Loucy (cell line): ENCODE results near the gene SMARCAL1.

Experiments used
- H2AFZ ChIP-seq: fragments of 200-600 bp; sonication (generic); 2 replicates; pipeline ENCODE4 v1.6.0; 2016; ENCODE audit warnings: antibody characterized with exemption, mild to moderate bottlenecking, low read length, moderate library complexity
- H3F3A ChIP-seq: fragments of 200-600 bp; 2 replicates; pipeline ENCODE4 v1.6.0; 2016; ENCODE audit warnings: antibody characterized with exemption, low read depth, mild to moderate bottlenecking
- H3K27me3 ChIP-seq: fragments of 200-600 bp; sonication (generic); 2 replicates; pipeline ENCODE4 v1.6.1; 2014; ENCODE audit warnings: low read length, mild to moderate bottlenecking; ENCODE audit not compliant: insufficient read depth, poor library complexity, severe bottlenecking
- H3K36me3 ChIP-seq: fragments of 200-600 bp; sonication (generic); 2 replicates; pipeline ENCODE4 v1.6.1; 2016; ENCODE audit warnings: low read length; ENCODE audit not compliant: insufficient read depth
- H3K4me1 ChIP-seq: fragments of 200-600 bp; sonication (generic); 2 replicates; pipeline ENCODE4 v1.5.1; 2014; ENCODE audit warnings: low read length, mild to moderate bottlenecking; ENCODE audit not compliant: insufficient read depth, poor library complexity, severe bottlenecking
- H3K4me2 ChIP-seq: fragments of 200-600 bp; sonication (generic); 2 replicates; pipeline ENCODE4 v1.6.0; 2014; ENCODE audit warnings: antibody characterized with exemption, low read length, low read depth, mild to moderate bottlenecking; ENCODE audit not compliant: poor library complexity, severe bottlenecking
- H3K4me3 ChIP-seq: fragments of 200-600 bp; sonication (generic); 2 replicates; pipeline ENCODE4 v1.5.1; 2014; ENCODE audit warnings: low read length, mild to moderate bottlenecking, mixed read lengths; ENCODE audit not compliant: poor library complexity, severe bottlenecking
- H3K79me2 ChIP-seq: fragments of 200-600 bp; sonication (generic); 2 replicates; pipeline ENCODE4 v1.6.1; 2014; ENCODE audit warnings: low read length; ENCODE audit not compliant: insufficient read depth
- H3K9ac ChIP-seq: fragments of 200-600 bp; sonication (generic); 2 replicates; pipeline ENCODE4 v1.6.0; 2014; ENCODE audit warnings: mild to moderate bottlenecking, low read depth, low read length, moderate library complexity; ENCODE audit not compliant: poor library complexity, severe bottlenecking
- H3K9me2 ChIP-seq: fragments of 200-600 bp; sonication (generic); replicated peaks from 2 replicates; pipeline ENCODE4 v1.6.1; 2016; ENCODE audit warnings: low read depth, low read length, mixed read lengths
- H3K9me3 ChIP-seq: fragments of 200-600 bp; sonication (generic); 2 replicates; pipeline ENCODE4 v1.6.1; 2014; ENCODE audit warnings: mild to moderate bottlenecking, antibody characterized with exemption, low read length, low read depth; ENCODE audit not compliant: insufficient read depth
- H4K20me1 ChIP-seq: fragments of 200-600 bp; sonication (generic); 2 replicates; pipeline ENCODE4 v1.6.0; 2014; ENCODE audit warnings: antibody characterized with exemption, low read length, mild to moderate bottlenecking; ENCODE audit not compliant: insufficient read depth, poor library complexity, severe bottlenecking
- CTCF ChIP-seq: fragments of 200-600 bp; sonication (generic); conservative IDR thresholded peaks from 2 replicates; pipeline ENCODE4 v1.5.1; 2014; ENCODE audit warnings: mild to moderate bottlenecking, antibody characterized with exemption, low read length
- EZH2phosphoT487 ChIP-seq: fragments of 200-600 bp; IDR thresholded peaks from 2 replicates; pipeline ENCODE4 v1.6.1; 2018; ENCODE audit warnings: antibody characterized with exemption, mild to moderate bottlenecking, moderate library complexity, borderline replicate concordance

Gene SMARCAL1

GRCh38 chr2:216507220-216508160, 95.2 kb downstream of the SMARCAL1 start:
- Histone ChIP-seq H3K79me2 (peaks cover 33% of the 10 kb centered on the region), H3K27me3 (no peaks in the 10 kb centered on the region), H3K4me2 (no peak overlapping the region), H3K4me1 (peaks cover 17% of the 10 kb centered on the region), H3K9me3 (no peaks in the 10 kb centered on the region), H3K9ac (no peak overlapping the region), H2AFZ (no peak overlapping the region), H3K36me3 (peaks cover 23% of the 10 kb centered on the region), H3K9me2 (no peaks in the 10 kb centered on the region), H3F3A (no peaks in the 10 kb centered on the region), H4K20me1 (peaks cover 30% of the 10 kb centered on the region), H3K4me3 (no peak overlapping the region)
- no peak for TF ChIP-seq CTCF
- no peak for TF ChIP-seq EZH2phosphoT487

- H3K4me1 ChIP-seq, result peaks cover 9% of the 10 kb centered on the region
- TF ChIP-seq CTCF (no peak), EZH2phosphoT487 (no peak)
- no peak overlapping the region for H3K9ac ChIP-seq
- H2AFZ ChIP-seq, result no peak overlapping the region
- peaks cover 23% of the 10 kb centered on the region for H4K20me1 ChIP-seq
- no peaks in the 10 kb centered on the region for H3K9me2 ChIP-seq
- no peaks in the 10 kb centered on the region for H3K9me3 ChIP-seq
- no peaks in the 10 kb centered on the region for H3F3A ChIP-seq
- H3K79me2 ChIP-seq, result peaks cover 25% of the 10 kb centered on the region
- H3K36me3 ChIP-seq, result peaks cover 16% of the 10 kb centered on the region; the same call in 1 of the 2 replicates
- no peak overlapping the region for H3K4me2 ChIP-seq
- no peak overlapping the region for H3K4me3 ChIP-seq
- H3K27me3 ChIP-seq, result no peaks in the 10 kb centered on the region
These were observed 95.9 kb downstream of the SMARCAL1 start for GRCh38 chr2:216508229-216508628.

GRCh38 chr2:216516730-216517350, 104.6 kb downstream of the SMARCAL1 start:
- H3F3A ChIP-seq, result no peaks in the 10 kb centered on the region
- H2AFZ ChIP-seq, result no peak overlapping the region
- no peaks in the 10 kb centered on the region for H3K9me3 ChIP-seq
- no peaks in the 10 kb centered on the region for H3K4me1 ChIP-seq
- H3K4me2 ChIP-seq, result no peak overlapping the region
- TF ChIP-seq CTCF (peak; percentile 94), EZH2phosphoT487 (no peak)
- H4K20me1 ChIP-seq, result no peaks in the 10 kb centered on the region
- no peaks in the 10 kb centered on the region for H3K36me3 ChIP-seq
- H3K9ac ChIP-seq, result no peak overlapping the region
- no peak overlapping the region for H3K4me3 ChIP-seq
- no peaks in the 10 kb centered on the region for H3K9me2 ChIP-seq
- H3K79me2 ChIP-seq, result no peaks in the 10 kb centered on the region
- H3K27me3 ChIP-seq, result no peaks in the 10 kb centered on the region
